NCI-H1092 treated with DMSO at 0.1 percent for 48 hours (cell line): Measurements from ENCODE around the gene KPNA6.
"Not testable (repeated sequence)": the region's sequence is repeated elsewhere in the genome, so short reads cannot be mapped to it uniquely, and the experiment has no call there.

Experiments
- DNase-seq: peaks from one replicate; lab custom pipeline; 2025; lab: John Stamatoyannopoulos, UW

KPNA6 gene

GRCh38 chr1:32100807-32101708, 6.8 kb upstream of the KPNA6 start:
- no peak for DNase-seq

GRCh38 chr1:32104127-32104526, 3.7 kb upstream of the KPNA6 start:
- DNase-seq, result no peak

GRCh38 chr1:32105338-32105737, 2.5 kb upstream of the KPNA6 start:
- DNase-seq, result no peak

GRCh38 chr1:32106663-32107275, 1.1 kb upstream of the KPNA6 start:
- no peak for DNase-seq

- no peak for DNase-seq
Measured at GRCh38 chr1:32111040-32111623, 3.3 kb downstream of the KPNA6 start.

- DNase-seq, result no peak
Measured at GRCh38 chr1:32111789-32112188, 3.9 kb downstream of the KPNA6 start.

- no peak for DNase-seq
Measured at GRCh38 chr1:32112806-32113375, 5.0 kb downstream of the KPNA6 start.

GRCh38 chr1:32113436-32113835, 5.6 kb downstream of the KPNA6 start:
- not testable (repeated sequence) for DNase-seq

- no peak for DNase-seq
Measured at GRCh38 chr1:32114420-32114819, 6.6 kb downstream of the KPNA6 start.

GRCh38 chr1:32115496-32115895, 7.6 kb downstream of the KPNA6 start:
- DNase-seq, result no peak

- no peak for DNase-seq
Measured at GRCh38 chr1:32116531-32116930, 8.7 kb downstream of the KPNA6 start.

GRCh38 chr1:32122151-32122550, 14.3 kb downstream of the KPNA6 start:
- no peak for DNase-seq

- not testable (repeated sequence) for DNase-seq
Measured at GRCh38 chr1:32123361-32123760, 15.5 kb downstream of the KPNA6 start.

- no peak for DNase-seq
Measured at GRCh38 chr1:32125313-32125712, 17.5 kb downstream of the KPNA6 start.

GRCh38 chr1:32126770-32127169, 18.9 kb downstream of the KPNA6 start:
- no peak for DNase-seq

GRCh38 chr1:32127409-32128198, 19.7 kb downstream of the KPNA6 start:
- DNase-seq, result no peak

- no peak for DNase-seq
Measured at GRCh38 chr1:32128479-32128878, 20.6 kb downstream of the KPNA6 start.

- DNase-seq, result no peak
Measured at GRCh38 chr1:32128964-32129363, 21.1 kb downstream of the KPNA6 start.

GRCh38 chr1:32133950-32134280, 26.1 kb downstream of the KPNA6 start:
- not testable (repeated sequence) for DNase-seq

GRCh38 chr1:32137111-32137510, 29.3 kb downstream of the KPNA6 start:
- no peak for DNase-seq

GRCh38 chr1:32138965-32139364, 31.1 kb downstream of the KPNA6 start:
- DNase-seq, result no peak
